Immature natural killer cell (primary cell): Measurements from ENCODE around the gene EEF2. TPM values are rescaled to one million over a fixed set of nuclear protein-coding genes. Genes with fewer than 3 reads are reported as not detected.
A peak's percentile ranks its signal among the peaks of the same experiment; 100 is the strongest.
"Not testable (repeated sequence)": the region's sequence is repeated elsewhere in the genome, so short reads cannot be mapped to it uniquely, and the experiment has no call there.

Experiments
- DNase-seq, 3 donors: peaks; one replicate each; pipeline ENCODE4 v3.0.0; 2022; ENCODE audit warnings: mixed read lengths in 1 of 3
- H3K27ac Mint-ChIP-seq, 6 donors: one replicate each; pipeline ENCODE4 v1.8.0; 2020; ENCODE audit warnings: mixed read lengths in 6 of 6, mild to moderate bottlenecking in 5 of 6, inconsistent platforms in 4 of 6, moderate library complexity in 3 of 6
- H3K27me3 Mint-ChIP-seq, 3 donors: one replicate each; pipeline ENCODE4 v1.8.0; 2020 to 2021; ENCODE audit warnings: low read depth in 3 of 3, mild to moderate bottlenecking in 3 of 3, mixed read lengths in 3 of 3, moderate library complexity in 3 of 3, inconsistent platforms in 1 of 3
- H3K36me3 Mint-ChIP-seq, 3 donors: one replicate each; pipeline ENCODE4 v1.8.0; 2020; ENCODE audit warnings: mixed read lengths in 3 of 3, inconsistent platforms in 2 of 3, mild to moderate bottlenecking in 2 of 3
- H3K4me1 Mint-ChIP-seq, 2 donors: one replicate each; pipeline ENCODE4 v1.8.0; 2020; ENCODE audit warnings: inconsistent platforms in 2 of 2, mild to moderate bottlenecking in 2 of 2, mixed read lengths in 2 of 2, moderate library complexity in 1 of 2
- H3K4me3 Mint-ChIP-seq, 5 donors: one replicate each; pipeline ENCODE4 v1.8.0; 2020; ENCODE audit warnings: mild to moderate bottlenecking in 5 of 5, mixed read lengths in 5 of 5, inconsistent platforms in 3 of 5, moderate library complexity in 3 of 5
- H3K9me3 Mint-ChIP-seq, 6 donors: one replicate each; pipeline ENCODE4 v1.8.0; 2020; ENCODE audit warnings: mild to moderate bottlenecking in 6 of 6, mixed read lengths in 6 of 6, inconsistent platforms in 4 of 6, moderate library complexity in 3 of 6
- polyA plus RNA-seq, 3 donors: library from polyadenylated mRNA; unstranded; fragments of 300-500 nt; fragmentation: Illumina TruSeq; gene quantifications; one replicate each; pipeline ENCODE4 v1.2.3, GENCODE V29; 2021

EEF2 gene
- polyA plus RNA-seq, 3 donors from 2014 or later, result 167 to 381 (median 325) TPM

DNA sequence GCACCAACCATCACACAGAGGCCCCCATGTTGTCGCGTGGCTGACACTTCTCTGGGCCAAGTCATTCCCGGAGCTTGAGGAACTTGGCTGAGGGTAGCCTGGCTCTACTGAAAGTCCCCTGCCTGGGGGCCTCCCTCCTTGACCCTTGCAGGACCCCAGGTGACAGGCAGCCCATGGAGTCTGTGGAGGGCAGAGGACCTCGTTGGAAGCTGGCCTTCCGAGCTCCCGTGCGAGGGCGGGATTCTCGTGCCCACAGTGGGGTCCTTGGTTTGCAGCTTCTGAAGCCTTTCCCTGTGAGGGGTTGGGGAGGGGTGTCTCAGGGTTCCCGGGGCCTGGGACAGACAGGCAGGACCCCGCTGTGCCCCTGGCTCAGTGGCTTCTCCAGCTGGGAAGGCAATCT lies 36.0 kb downstream of the EEF2 start:
- no peaks in the 10 kb centered on the region for H3K36me3 Mint-ChIP-seq
- peaks cover 0 to 2% (median 0%) of the 10 kb centered on the region in 3 donors for H3K27me3 Mint-ChIP-seq
- no peaks in the 10 kb centered on the region for H3K9me3 Mint-ChIP-seq
- peak overlapping the region in 2 of 5 donors; percentile 69 to 72 for H3K4me3 Mint-ChIP-seq
- no peak overlapping the region for H3K27ac Mint-ChIP-seq
- H3K4me1 Mint-ChIP-seq, result peaks cover 7 to 23% of the 10 kb centered on the region in 2 donors
- no peak for DNase-seq

DNA sequence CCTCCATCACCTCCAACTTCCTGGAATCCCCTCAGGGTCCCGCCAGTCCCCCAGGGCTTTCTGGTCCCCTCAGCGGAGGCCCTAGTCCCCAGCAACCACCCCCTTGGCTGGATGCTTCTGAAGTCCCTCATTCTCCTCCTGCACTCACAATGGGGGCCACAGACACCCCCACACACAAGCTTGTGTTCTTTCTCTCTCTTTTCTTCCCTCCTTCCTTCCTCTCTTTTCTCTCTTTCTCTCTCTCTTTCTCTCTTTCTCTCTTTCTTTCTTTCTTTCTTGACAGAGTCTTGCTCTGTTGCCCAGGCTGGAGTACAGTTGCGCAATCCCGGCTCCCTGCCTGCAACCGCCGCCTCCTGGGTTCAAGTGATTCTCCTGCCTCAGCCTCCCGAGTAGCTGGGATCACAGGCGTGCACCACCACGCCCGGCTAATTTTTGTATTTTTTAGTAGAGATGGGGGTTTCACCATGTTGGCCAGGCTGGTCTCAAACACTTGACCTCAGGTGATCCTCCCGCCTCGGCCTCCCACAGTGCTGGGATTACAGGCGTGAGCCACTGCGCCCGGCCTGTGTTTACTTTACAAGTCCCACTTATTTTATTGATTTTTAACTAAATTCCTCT lies 37.8 kb downstream of the EEF2 start:
- H3K4me1 Mint-ChIP-seq, result peaks cover 7 to 25% of the 10 kb centered on the region in 2 donors
- DNase-seq, H3K36me3 Mint-ChIP-seq, H3K9me3 Mint-ChIP-seq, H3K27ac Mint-ChIP-seq, H3K27me3 Mint-ChIP-seq, H3K4me3 Mint-ChIP-seq: not testable (repeated sequence)

DNA sequence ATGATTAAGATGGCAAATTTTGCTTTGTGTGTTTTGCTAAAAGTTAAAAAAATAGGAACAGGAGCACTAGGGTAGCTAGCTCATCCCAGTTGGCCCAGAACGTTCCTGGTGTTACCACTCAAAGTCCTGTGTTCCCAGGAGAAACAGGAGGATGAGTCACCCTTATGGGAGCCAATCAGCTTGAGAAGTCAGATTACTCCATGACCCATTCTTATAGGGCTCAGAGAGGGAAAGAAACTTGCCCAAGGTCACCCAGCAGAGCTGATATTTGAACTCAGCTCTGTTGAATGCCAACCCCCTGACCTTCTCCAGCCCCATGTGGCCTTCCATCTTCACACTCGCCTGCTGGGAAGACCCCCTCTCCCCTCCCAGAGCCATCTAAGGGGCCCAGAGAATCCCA lies 39.4 kb downstream of the EEF2 start:
- H3K27me3 Mint-ChIP-seq, result no peaks in the 10 kb centered on the region
- H3K4me3 Mint-ChIP-seq, result no peak overlapping the region
- H3K9me3 Mint-ChIP-seq, result no peaks in the 10 kb centered on the region
- DNase-seq, result no peak
- no peaks in the 10 kb centered on the region for H3K36me3 Mint-ChIP-seq
- H3K27ac Mint-ChIP-seq, result no peak overlapping the region
- H3K4me1 Mint-ChIP-seq, result peaks cover 2 to 15% of the 10 kb centered on the region in 2 donors

DNA sequence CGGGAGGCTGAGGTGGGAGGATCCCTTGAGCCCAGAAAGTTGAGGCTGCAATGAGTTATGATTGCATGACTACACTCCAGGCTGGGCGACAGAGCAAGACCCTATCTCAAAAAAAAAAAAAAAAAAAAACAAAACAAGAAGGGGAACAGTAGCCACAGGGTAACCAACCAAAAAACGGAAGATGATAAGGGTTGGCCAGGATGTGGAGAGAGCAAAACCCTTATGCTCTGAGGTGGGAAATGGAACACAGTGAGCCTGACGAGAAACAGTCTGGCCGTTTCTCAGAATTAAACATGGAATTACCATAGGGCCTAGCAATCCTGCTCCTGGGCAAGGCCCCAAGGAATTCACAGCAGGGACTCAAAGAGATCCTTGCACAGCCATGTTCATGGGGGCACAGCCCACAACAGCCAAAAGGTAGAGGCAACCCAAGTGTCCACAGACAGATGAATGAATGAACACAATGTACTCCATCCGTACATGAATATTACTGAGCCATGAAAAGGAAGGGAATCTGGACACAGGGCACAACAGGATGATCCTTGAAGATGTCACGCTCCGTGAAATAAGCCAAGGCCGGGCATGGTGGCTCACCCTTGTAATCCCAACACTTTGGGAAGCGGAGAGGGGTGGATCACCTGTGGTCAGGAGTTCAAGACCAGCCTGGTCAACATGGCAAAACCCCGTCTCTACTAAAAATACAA lies 41.1 kb downstream of the EEF2 start:
- no peak overlapping the region for H3K27ac Mint-ChIP-seq
- H3K4me3 Mint-ChIP-seq, result peak overlapping the region in 1 of 5 donors; percentile 18

DNA sequence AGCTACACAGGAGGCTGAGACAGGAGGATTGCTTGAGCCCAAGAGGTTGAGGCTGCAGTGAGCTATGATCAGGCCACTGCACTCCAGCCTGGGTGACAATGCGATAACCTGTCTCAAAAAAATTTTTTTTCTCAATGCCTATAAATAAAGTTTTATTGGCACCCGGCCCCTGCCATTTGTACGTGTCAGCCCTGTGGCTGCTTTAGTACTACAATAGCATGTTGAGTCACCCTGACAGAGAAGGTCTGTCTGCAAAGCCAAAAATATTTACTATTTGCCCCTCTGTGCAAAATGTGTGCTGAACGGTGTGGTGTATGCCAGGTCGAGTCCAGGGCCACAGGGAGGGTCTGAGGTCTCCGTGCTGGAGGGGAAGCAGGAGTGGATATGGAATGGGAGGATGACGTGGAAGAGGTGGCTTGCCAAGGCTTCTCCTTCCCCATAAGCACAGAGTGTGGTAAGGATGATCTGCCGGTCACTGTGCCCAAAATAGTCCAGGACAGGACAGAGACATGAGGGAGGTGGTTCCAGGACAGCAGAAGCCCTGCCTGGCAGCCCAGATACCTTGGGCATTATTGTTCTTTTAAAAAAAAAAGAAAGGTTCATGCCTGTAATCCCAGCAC lies 42.4 kb downstream of the EEF2 start:
- H3K4me1 Mint-ChIP-seq, result peaks cover 0 to 6% of the 10 kb centered on the region in 2 donors
- no peak for DNase-seq
- no peaks in the 10 kb centered on the region for H3K36me3 Mint-ChIP-seq
- no peak overlapping the region for H3K27ac Mint-ChIP-seq
- no peak overlapping the region for H3K4me3 Mint-ChIP-seq
- H3K27me3 Mint-ChIP-seq, result no peaks in the 10 kb centered on the region
- no peaks in the 10 kb centered on the region for H3K9me3 Mint-ChIP-seq

More for the DNA sequence above, 41.1 kb downstream of the EEF2 start:
- Mint-ChIP-seq H3K4me1 (peaks cover 0 to 10% of the 10 kb centered on the region in 2 donors), H3K9me3 (no peaks in the 10 kb centered on the region), H3K27me3 (no peaks in the 10 kb centered on the region), H3K36me3 (no peaks in the 10 kb centered on the region)
- DNase-seq, result no peak

DNA sequence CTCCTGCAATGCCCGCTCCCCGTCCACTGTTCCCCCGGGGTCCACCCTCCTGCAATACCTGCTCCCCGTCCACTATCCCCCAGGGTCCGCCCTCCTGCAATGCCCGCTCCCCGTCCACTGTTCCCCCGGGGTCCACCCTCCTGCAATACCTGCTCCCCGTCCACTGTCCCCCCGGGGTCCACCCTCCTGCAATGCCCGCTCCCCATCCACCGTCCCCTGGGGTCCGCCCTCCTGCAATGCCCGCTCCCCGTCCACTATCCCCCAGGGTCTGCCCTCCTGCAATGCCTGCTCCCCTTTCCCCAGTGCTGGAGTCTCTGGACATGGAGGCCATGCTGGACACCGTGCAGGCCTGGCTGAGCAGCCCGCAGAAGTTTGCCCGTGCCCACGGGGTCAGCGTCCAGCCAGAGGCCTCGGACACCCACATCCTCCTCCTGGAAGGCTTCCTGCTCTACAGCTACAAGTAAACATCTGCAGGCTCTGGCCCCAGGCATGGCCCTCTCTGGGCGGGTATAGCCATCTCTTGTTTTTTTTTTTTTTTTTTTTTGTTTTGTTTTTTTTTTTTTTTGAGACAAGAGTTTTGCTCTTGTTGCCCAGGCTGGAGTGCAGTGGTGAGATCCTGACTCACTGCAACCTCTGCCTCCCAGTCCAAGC lies 46.8 kb downstream of the EEF2 start:
- H3K27me3 Mint-ChIP-seq, H3K4me1 Mint-ChIP-seq, DNase-seq, H3K27ac Mint-ChIP-seq, H3K9me3 Mint-ChIP-seq, H3K4me3 Mint-ChIP-seq, H3K36me3 Mint-ChIP-seq: not testable (repeated sequence)

DNA sequence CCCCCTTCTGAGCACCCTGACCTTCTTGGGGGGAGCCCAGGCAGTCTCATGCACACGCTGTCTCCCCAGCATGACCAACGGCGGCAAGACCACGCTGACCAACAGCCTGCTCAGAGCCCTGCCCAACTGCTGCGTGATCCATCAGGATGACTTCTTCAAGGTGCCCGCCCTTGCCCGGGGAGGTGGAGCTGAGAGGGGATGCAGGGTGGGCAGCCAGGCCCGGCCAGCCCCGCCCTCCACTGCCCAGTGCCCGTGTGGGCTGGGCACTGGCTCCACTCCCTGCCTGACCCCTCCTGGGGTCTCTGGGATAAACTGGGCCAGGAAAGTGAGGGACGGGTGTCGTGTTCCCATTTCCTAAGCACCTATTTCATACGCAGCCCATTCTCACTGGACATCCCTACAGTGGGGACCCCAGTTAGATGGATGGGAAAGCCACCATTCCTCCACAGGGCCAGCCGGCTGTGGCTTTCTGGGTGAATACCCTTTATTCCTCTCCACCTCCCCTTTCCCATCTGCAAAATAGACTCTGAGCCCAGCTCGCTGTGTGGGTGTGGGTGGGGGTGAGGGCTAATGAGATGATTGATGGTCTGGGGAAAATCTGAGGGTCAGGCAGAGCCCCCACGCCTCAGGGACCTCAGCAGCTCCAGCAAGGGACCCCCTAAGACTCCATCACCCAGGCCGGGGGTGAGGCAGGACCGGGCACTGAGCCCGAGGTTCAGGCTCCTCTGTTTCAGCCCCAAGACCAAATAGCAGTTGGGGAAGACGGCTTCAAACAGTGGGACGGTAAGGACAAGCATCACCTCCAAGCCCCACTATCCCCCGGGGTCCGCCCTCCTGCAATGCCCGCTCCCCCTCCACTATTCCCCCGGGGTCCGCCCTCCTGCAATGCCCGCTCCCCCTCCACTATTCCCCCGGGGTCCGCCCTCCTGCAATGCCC lies 48.5 kb downstream of the EEF2 start:
- Mint-ChIP-seq H3K27ac (no peak overlapping the region), H3K4me1 (no peaks in the 10 kb centered on the region), H3K4me3 (no peak overlapping the region), H3K27me3 (peaks cover 2 to 3% (median 2%) of the 10 kb centered on the region in 3 donors), H3K36me3 (no peaks in the 10 kb centered on the region), H3K9me3 (no peaks in the 10 kb centered on the region)
- DNase-seq, result no peak

DNA sequence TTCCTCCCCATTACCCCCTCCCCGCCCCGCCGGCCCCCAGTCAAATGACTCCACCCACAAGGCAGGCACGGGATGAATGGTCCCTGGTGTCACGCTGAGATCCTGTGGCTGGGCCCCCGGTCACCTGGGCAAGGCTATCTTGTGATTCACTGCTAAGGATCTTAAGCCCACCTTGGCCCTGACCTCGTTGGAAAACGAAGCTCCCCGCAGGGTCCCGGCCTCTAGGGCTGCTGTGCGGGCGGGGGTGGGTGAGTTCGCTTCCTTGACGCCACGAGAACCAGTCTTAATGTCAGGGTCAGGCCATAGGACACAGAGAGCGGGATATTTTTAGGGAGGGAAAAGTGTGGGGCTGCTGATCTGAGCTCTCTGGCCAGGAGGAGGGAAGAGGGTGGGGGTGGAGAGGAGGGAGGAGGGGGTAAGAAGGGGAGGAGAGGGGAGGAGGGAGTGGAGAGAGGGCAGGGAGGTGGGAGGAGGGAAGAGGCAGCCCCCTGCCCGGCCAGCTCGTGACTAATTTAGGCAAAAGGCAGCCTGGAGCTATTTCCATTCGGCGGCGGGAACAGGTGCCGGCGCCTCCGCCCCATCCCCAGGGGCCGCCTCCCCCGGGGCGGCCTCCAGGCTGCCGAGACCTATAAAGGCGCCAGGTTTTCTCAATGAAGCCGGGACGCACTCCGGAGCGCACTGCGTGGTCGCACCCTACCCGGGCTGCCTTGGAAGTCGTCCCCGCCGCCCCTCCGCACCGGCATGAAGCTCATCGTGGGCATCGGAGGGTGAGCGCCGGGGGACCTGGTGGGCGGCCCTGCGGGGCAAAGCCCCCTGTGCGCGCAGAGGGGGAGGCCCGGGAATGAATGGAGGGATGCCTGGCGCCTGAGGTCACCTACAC lies 52.1 kb downstream of the EEF2 start, which contains the start of gene NMRK2:
Gene NMRK2, plus strand, starts transcription at position 139 of the 880 bp plus-strand sequence. Its CDS starts 603 bp downstream, at position 742.
- Mint-ChIP-seq H3K9me3 (no peaks in the 10 kb centered on the region), H3K27ac (no peak within 1 kb of the TSS), H3K36me3 (no peaks in the 10 kb centered on the region), H3K27me3 (peaks cover 2 to 6% (median 2%) of the 10 kb centered on the region in 3 donors), H3K4me3 (no peak within 1 kb of the TSS), H3K4me1 (no peaks in the 10 kb centered on the region)
- DNase-seq, result no peak

DNA sequence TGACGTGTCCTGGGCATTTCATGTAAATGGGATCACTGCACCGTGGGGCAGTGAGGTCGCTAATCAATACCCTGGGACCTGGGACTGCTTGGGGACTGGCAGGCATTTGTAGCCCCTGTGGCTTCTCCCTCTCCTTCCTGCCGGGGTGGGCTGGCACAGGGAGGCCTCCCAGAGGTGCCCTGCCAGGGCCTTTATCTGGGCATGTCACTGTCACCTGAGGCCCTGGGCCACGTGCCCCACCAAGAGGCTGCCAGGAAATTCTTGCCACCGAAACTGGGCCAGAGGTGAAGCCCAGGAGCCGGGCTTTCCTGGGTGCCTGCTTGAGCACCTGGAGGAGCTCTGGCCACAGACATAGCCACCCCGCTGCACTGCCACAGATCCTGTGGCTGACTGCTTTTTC lies 54.2 kb downstream of the EEF2 start:
- H3K4me1 Mint-ChIP-seq, result no peaks in the 10 kb centered on the region
- no peaks in the 10 kb centered on the region for H3K9me3 Mint-ChIP-seq

More for the DNA sequence above, 54.2 kb downstream of the EEF2 start:
- Mint-ChIP-seq H3K27me3 (peaks cover 2 to 8% (median 2%) of the 10 kb centered on the region in 3 donors), H3K4me3 (no peak overlapping the region), H3K36me3 (no peaks in the 10 kb centered on the region), H3K27ac (no peak overlapping the region)
- DNase-seq, result no peak

Other genes starting within 250 kb of the EEF2 start
- gene APBA3, start 223.8 kb downstream of the EEF2 start, polyA plus RNA-seq, result 10 to 100 TPM; 24.2 to 32.4 (median 31.2) TPM
- gene MRPL54, start 222.8 kb downstream of the EEF2 start, polyA plus RNA-seq, result 100 to 1,000 TPM; 116 to 167 (median 122) TPM
- not detected for gene RAX2, start 213.2 kb downstream of the EEF2 start, polyA plus RNA-seq
- gene MATK, start 199.1 kb downstream of the EEF2 start, polyA plus RNA-seq, result 100 to 1,000 TPM; 326 to 436 (median 418) TPM
- 1 to 10 TPM; 2.1 to 5.4 (median 3.1) TPM for gene ZFR2, start 116.4 kb downstream of the EEF2 start, polyA plus RNA-seq
- gene ATCAY, start 104.8 kb downstream of the EEF2 start, polyA plus RNA-seq, result not detected
- not detected for gene NMRK2, start 52.4 kb downstream of the EEF2 start, polyA plus RNA-seq
- gene DAPK3, start 14.4 kb downstream of the EEF2 start, polyA plus RNA-seq, result 10 to 100 TPM; 28.3 to 45.3 (median 29.6) TPM
- gene PIAS4, start 22.3 kb upstream of the EEF2 start, polyA plus RNA-seq, result 1 to 10 TPM; 6.1 to 8.5 (median 7.3) TPM
- 10 to 100 TPM; 10.2 to 62.3 (median 29.0) TPM for gene ZBTB7A, start 81.4 kb upstream of the EEF2 start, polyA plus RNA-seq
- gene MAP2K2, start 138.7 kb upstream of the EEF2 start, polyA plus RNA-seq, result 10 to 100 TPM; 75.5 to 96.0 (median 86.6) TPM
- gene CREB3L3, start 168.2 kb upstream of the EEF2 start, polyA plus RNA-seq, result not detected
- 1 to 10 TPM in 2 of 3 donors, under 1 TPM in 1; 0.86 to 7.4 (median 1.4) TPM for gene SIRT6, start 197.1 kb upstream of the EEF2 start, polyA plus RNA-seq
- under 1 TPM in 1 of 3 donors, not detected in 2; 0.24 TPM for gene ANKRD24, start 197.2 kb upstream of the EEF2 start, polyA plus RNA-seq
- not detected for gene EBI3, start 244.1 kb upstream of the EEF2 start, polyA plus RNA-seq